ENCODE results near the gene NOD1. TPM values are rescaled to one million over a fixed set of nuclear protein-coding genes. Genes with fewer than 3 reads are reported as not detected.

The NOD1 gene
- total and polyA plus RNA-seq, 2 experiments from 2014 or later = 5.9 to 11.1 TPM

- WGBS, 2 experiments (ENCODE audit: low coverage in 1 of 2, low lambda C conversion rate in 2 of 2, missing lambda C conversion rate in 2 of 2) = 92 to 100% methylated on average over 1 of the region's 1 CpG
- H3K36me3 ChIP-seq (ENCODE audit: low read depth) = no peaks in the 10 kb centered on the region
- in situ Hi-C loops (cut with MboI) = no loop called here
- H3K9me3 ChIP-seq (ENCODE audit: low read depth) = no peaks in the 10 kb centered on the region
- DNase-seq = peak; percentile 20
- H3K27ac ChIP-seq = peak overlapping the region; percentile 92
- peaks cover 82% of the 10 kb centered on the region for H3K4me1 ChIP-seq (ENCODE audit: insufficient read depth)
- H3F3A ChIP-seq (ENCODE audit: insufficient read depth) = peaks cover 78% of the 10 kb centered on the region
- no peak overlapping the region for H3K4me2 ChIP-seq (ENCODE audit: unreplicated experiment)
- no peak overlapping the region; the same call in 1 of the 2 replicates for H3K9ac ChIP-seq
- peaks cover 60% of the 10 kb centered on the region for H3K79me2 ChIP-seq (ENCODE audit: insufficient read depth)
- no peak overlapping the region for H2AFZ ChIP-seq
- no peak overlapping the region for H3K4me3 ChIP-seq
- H3K27me3 ChIP-seq (replicated peaks; ENCODE audit: insufficient read depth) = no peaks in the 10 kb centered on the region
- TF ChIP-seq EZH2phosphoT487 (IDR thresholded peaks at IDR 0.05; ENCODE audit: insufficient read depth, low read depth) = no peak
- TF ChIP-seq EZH2 (IDR thresholded peaks at IDR 0.05; ENCODE audit: insufficient read depth, poor library complexity, severe bottlenecking) = no peak
- no peaks in the 10 kb centered on the region for H4K20me1 ChIP-seq (ENCODE audit: insufficient read depth)
- H3K9me2 ChIP-seq (ENCODE audit: insufficient read depth) = no peaks in the 10 kb centered on the region
Observed at GRCh38 chr7:30473903-30474302, 4.7 kb downstream of the NOD1 start.

- 69 to 73% methylated on average over 4 of the region's 4 CpGs for WGBS, 2 experiments (ENCODE audit: low coverage in 1 of 2, low lambda C conversion rate in 2 of 2, missing lambda C conversion rate in 2 of 2)
- peak overlapping the region; percentile 92 for H3K27ac ChIP-seq
Observed at GRCh38 chr7:30472784-30473775, 5.5 kb downstream of the NOD1 start.

GRCh38 chr7:30472081-30472783 lies 6.4 kb downstream of the NOD1 start:
- 87% methylated on average over 4 of the region's 4 CpGs for whole genome bisulfite sequencing, 2 experiments (ENCODE audit: low coverage in 1 of 2, low lambda C conversion rate in 2 of 2, missing lambda C conversion rate in 2 of 2)
- Histone ChIP-seq H3K4me3 (no peak overlapping the region), H3K79me2 (ENCODE audit: insufficient read depth) (peaks cover 71% of the 10 kb centered on the region), H3K4me2 (ENCODE audit: unreplicated experiment) (peak overlapping the region; percentile 16), H3K36me3 (ENCODE audit: low read depth) (no peaks in the 10 kb centered on the region), H3K9ac (peak overlapping the region; percentile 48), H3K27me3 (replicated peaks; ENCODE audit: insufficient read depth) (no peaks in the 10 kb centered on the region), H3K4me1 (ENCODE audit: insufficient read depth) (peaks cover 88% of the 10 kb centered on the region), H4K20me1 (ENCODE audit: insufficient read depth) (no peaks in the 10 kb centered on the region), H3K27ac (peak overlapping the region; percentile 92), H3F3A (ENCODE audit: insufficient read depth) (peaks cover 79% of the 10 kb centered on the region), H3K9me2 (ENCODE audit: insufficient read depth) (no peaks in the 10 kb centered on the region), H3K9me3 (ENCODE audit: low read depth) (no peaks in the 10 kb centered on the region), H2AFZ (no peak overlapping the region)
- in situ Hi-C loops (cut with MboI) = no loop called here
- TF ChIP-seq EZH2phosphoT487 (IDR thresholded peaks at IDR 0.05; ENCODE audit: insufficient read depth, low read depth) (no peak), EZH2 (IDR thresholded peaks at IDR 0.05; ENCODE audit: insufficient read depth, poor library complexity, severe bottlenecking) (no peak)
- DNase-seq = peak; percentile 6

More at GRCh38 chr7:30472784-30473775, 5.5 kb downstream of the NOD1 start:
- Histone ChIP-seq H3K9ac (peak overlapping the region; percentile 48), H3K27me3 (replicated peaks; ENCODE audit: insufficient read depth) (no peaks in the 10 kb centered on the region), H2AFZ (no peak overlapping the region), H3K9me2 (ENCODE audit: insufficient read depth) (no peaks in the 10 kb centered on the region), H3K79me2 (ENCODE audit: insufficient read depth) (peaks cover 67% of the 10 kb centered on the region), H3K36me3 (ENCODE audit: low read depth) (no peaks in the 10 kb centered on the region), H4K20me1 (ENCODE audit: insufficient read depth) (no peaks in the 10 kb centered on the region), H3K4me2 (ENCODE audit: unreplicated experiment) (peak overlapping the region; percentile 41), H3K9me3 (ENCODE audit: low read depth) (no peaks in the 10 kb centered on the region), H3K4me3 (no peak overlapping the region), H3K4me1 (ENCODE audit: insufficient read depth) (peaks cover 90% of the 10 kb centered on the region), H3F3A (ENCODE audit: insufficient read depth) (peaks cover 84% of the 10 kb centered on the region)
- TF ChIP-seq EZH2 (IDR thresholded peaks at IDR 0.05; ENCODE audit: insufficient read depth, poor library complexity, severe bottlenecking) (no peak), EZH2phosphoT487 (IDR thresholded peaks at IDR 0.05; ENCODE audit: insufficient read depth, low read depth) (no peak)
- in situ Hi-C loops (cut with MboI) = no loop called here
- peak; percentile 88 for DNase-seq

- no peak for DNase-seq
- no peak overlapping the region for H3K4me3 ChIP-seq
- TF ChIP-seq EZH2 (IDR thresholded peaks at IDR 0.05; ENCODE audit: insufficient read depth, poor library complexity, severe bottlenecking) (no peak), EZH2phosphoT487 (IDR thresholded peaks at IDR 0.05; ENCODE audit: insufficient read depth, low read depth) (no peak)
- in situ Hi-C loops (cut with MboI) = no loop called here
- H3F3A ChIP-seq (ENCODE audit: insufficient read depth) = peaks cover 73% of the 10 kb centered on the region
- H3K27ac ChIP-seq = peak overlapping the region; percentile 92
- peaks cover 81% of the 10 kb centered on the region for H3K4me1 ChIP-seq (ENCODE audit: insufficient read depth)
- no peaks in the 10 kb centered on the region for H4K20me1 ChIP-seq (ENCODE audit: insufficient read depth)
- no peaks in the 10 kb centered on the region for H3K9me3 ChIP-seq (ENCODE audit: low read depth)
- peak overlapping the region; percentile 86 for H3K4me2 ChIP-seq (ENCODE audit: unreplicated experiment)
- 41 to 47% methylated on average over 2 of the region's 2 CpGs for WGBS, 2 experiments (ENCODE audit: low coverage in 1 of 2, low lambda C conversion rate in 2 of 2, missing lambda C conversion rate in 2 of 2)
- peak overlapping the region; percentile 67 for H3K9ac ChIP-seq
- H2AFZ ChIP-seq = no peak overlapping the region
- H3K36me3 ChIP-seq (ENCODE audit: low read depth) = no peaks in the 10 kb centered on the region
- H3K79me2 ChIP-seq (ENCODE audit: insufficient read depth) = peaks cover 71% of the 10 kb centered on the region
- no peaks in the 10 kb centered on the region for H3K9me2 ChIP-seq (ENCODE audit: insufficient read depth)
- H3K27me3 ChIP-seq (replicated peaks; ENCODE audit: insufficient read depth) = no peaks in the 10 kb centered on the region
Observed at GRCh38 chr7:30471205-30471604, 7.4 kb downstream of the NOD1 start.

Measured in GM23248 (cell line).